SKM-1 treated with dmso at 0.1 percent for 144 hours (cell line): ENCODE measurements around the gene PSMD3.

Experiments used
- DNase-seq: peaks from one replicate; lab custom pipeline; 2025; ENCODE audit not compliant: unreplicated experiment; lab: John Stamatoyannopoulos, UW

PSMD3 gene

GRCh38 chr17:40022497-40022896 lies 41.9 kb downstream of the PSMD3 start:
- DNase-seq: no peak

GRCh38 chr17:40022961-40023541 lies 42.4 kb downstream of the PSMD3 start:
- DNase-seq: no peak

GRCh38 chr17:40023590-40024292 lies 43.1 kb downstream of the PSMD3 start:
- no peak for DNase-seq

GRCh38 chr17:40024901-40025300 lies 44.3 kb downstream of the PSMD3 start:
- no peak for DNase-seq

- no peak for DNase-seq
Observed at GRCh38 chr17:40025559-40025958, 45.0 kb downstream of the PSMD3 start.

- no peak for DNase-seq
Observed at GRCh38 chr17:40025991-40026815, 45.6 kb downstream of the PSMD3 start.

GRCh38 chr17:40026816-40027613 lies 46.4 kb downstream of the PSMD3 start:
- peak; percentile 59 for DNase-seq

GRCh38 chr17:40027614-40028012 lies 47.0 kb downstream of the PSMD3 start:
- DNase-seq: no peak

- DNase-seq: no peak
Observed at GRCh38 chr17:40028595-40028994, 48.0 kb downstream of the PSMD3 start.

GRCh38 chr17:40031706-40032105 lies 51.1 kb downstream of the PSMD3 start:
- no peak for DNase-seq

GRCh38 chr17:40032322-40033320 lies 52.0 kb downstream of the PSMD3 start:
- no peak for DNase-seq

- no peak for DNase-seq
Observed at GRCh38 chr17:40033339-40033738, 52.7 kb downstream of the PSMD3 start.

GRCh38 chr17:40034426-40035161 lies 54.0 kb downstream of the PSMD3 start:
- no peak for DNase-seq

GRCh38 chr17:40035162-40035559 lies 54.6 kb downstream of the PSMD3 start:
- DNase-seq: peak; percentile 22

GRCh38 chr17:40038882-40039513 lies 58.4 kb downstream of the PSMD3 start:
- no peak for DNase-seq

- no peak for DNase-seq
Observed at GRCh38 chr17:40041196-40041595, 60.6 kb downstream of the PSMD3 start.
